GM12874 (cell line): ENCODE results near the gene ATXN2.

Source experiments
- CTCF ChIP-seq: IDR thresholded peaks from 2 replicates; pipeline ENCODE4 v1.5.1; 2011; ENCODE audit warnings: low read depth, mild to moderate bottlenecking, control low read depth, low read length, moderate library complexity; ENCODE audit not compliant: insufficient read depth

The ATXN2 gene

GRCh38 chr12:111428728-111429175 lies 170.4 kb downstream of the ATXN2 start:
- no peak for TF ChIP-seq CTCF

- no peak for TF ChIP-seq CTCF
These were observed 170.9 kb downstream of the ATXN2 start for GRCh38 chr12:111428081-111428727.

GRCh38 chr12:111427417-111428074 lies 171.6 kb downstream of the ATXN2 start:
- no peak for TF ChIP-seq CTCF

GRCh38 chr12:111426344-111427185 lies 172.6 kb downstream of the ATXN2 start:
- no peak for TF ChIP-seq CTCF

GRCh38 chr12:111425655-111426054 lies 173.5 kb downstream of the ATXN2 start:
- TF ChIP-seq CTCF = no peak

- TF ChIP-seq CTCF = 0 out of 2 replicates have a peak, but pooled peaks have one; percentile 22
These were observed 174.3 kb downstream of the ATXN2 start for GRCh38 chr12:111424793-111425251.

GRCh38 chr12:111424189-111424792 lies 174.8 kb downstream of the ATXN2 start:
- TF ChIP-seq CTCF = no peak
